ENCODE results near the gene LSM14B. TPM values are rescaled to one million over a fixed set of nuclear protein-coding genes. Genes with fewer than 3 reads are reported as not detected.
A peak's percentile ranks its signal among the peaks of the same experiment; 100 is the strongest.

LSM14B gene
- total and polyA plus RNA-seq, 11 donors, result 26.1 to 64.7 (median 54.6) TPM

GRCh38 chr20:62132421-62132820 is 10.1 kb downstream of the LSM14B start:
- no peak for TF ChIP-seq POLR2A (IDR thresholded peaks at IDR 0.05)
- no peak for TF ChIP-seq CTCF (IDR thresholded peaks at IDR 0.05)
- Histone ChIP-seq H3K27me3 (no peaks in the 10 kb centered on the region), H3K36me3 (peaks cover 0 to 100% (median 91%) of the 10 kb centered on the region in 9 donors), H3K4me1 (peaks cover 3 to 76% (median 48%) of the 10 kb centered on the region in 12 donors), H3K27ac (peak overlapping the region; percentile 51 to 92 (median 80)), H3K4me3 (peak overlapping the region in 2 of 12 donors; percentile 10 to 33), H3K9me3 (no peaks in the 10 kb centered on the region)
- intact Hi-C loops (cut with DNase I), result loop anchor here in 1 of 10 donors (5.0 kb wide), 1 partner anchor 110 kb away; no protein-coding TSS in a partner anchor
- DNase-seq (peak; percentile 50 to 72 (median 58)), ATAC-seq (peak in 2 of 4 donors; percentile 8 to 67)
- WGBS, 4 donors, result 70 to 77% (median 71%) methylated on average over 7 of the region's 7 CpGs

DNA sequence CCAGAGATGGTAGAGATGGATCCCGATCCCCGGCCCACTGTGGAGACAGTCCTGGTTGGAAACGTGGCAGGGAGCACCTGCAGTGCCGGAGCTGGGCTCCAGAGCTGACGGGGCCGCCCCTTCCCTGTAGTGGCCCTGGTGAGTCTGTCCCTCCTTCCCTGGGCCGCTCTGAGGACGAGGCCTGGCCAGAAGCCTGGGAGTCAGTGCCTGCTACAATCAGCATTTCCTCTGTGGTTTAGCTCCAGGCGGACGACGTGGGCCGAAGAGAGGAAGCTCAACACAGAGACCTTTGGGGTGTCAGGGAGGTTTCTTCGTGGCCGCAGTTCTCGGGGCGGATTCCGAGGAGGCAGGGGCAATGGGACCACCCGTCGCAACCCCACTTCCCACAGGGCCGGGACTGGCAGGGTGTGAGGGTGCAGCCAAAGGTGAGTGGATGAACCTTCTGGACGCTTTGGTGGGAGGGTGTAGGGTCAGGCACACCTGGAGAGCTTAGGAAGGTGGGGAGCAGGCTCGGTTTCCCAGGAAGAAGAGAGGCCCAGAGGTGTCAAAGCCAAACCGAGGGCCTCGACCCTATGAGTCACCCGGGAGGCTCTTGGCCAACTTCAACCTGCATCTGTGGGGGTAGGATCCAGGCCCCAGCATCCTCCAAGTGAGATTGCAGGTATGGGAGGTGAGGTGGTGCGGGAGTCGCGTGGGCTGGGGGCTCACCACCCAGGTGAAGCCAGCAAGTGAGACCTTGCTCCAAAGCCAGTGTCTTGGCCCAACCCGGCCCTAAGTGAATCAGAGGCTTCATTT is 11.0 kb downstream of the LSM14B start:
- TF ChIP-seq CTCF (IDR thresholded peaks at IDR 0.05) (no peak), POLR2A (IDR thresholded peaks at IDR 0.05) (no peak)
- Histone ChIP-seq H3K27me3 (no peaks in the 10 kb centered on the region), H3K36me3 (peaks cover 0 to 100% (median 91%) of the 10 kb centered on the region in 9 donors), H3K9me3 (no peaks in the 10 kb centered on the region), H3K27ac (peak overlapping the region; percentile 51 to 92 (median 80)), H3K4me1 (peaks cover 3 to 73% (median 46%) of the 10 kb centered on the region in 12 donors), H3K4me3 (peak overlapping the region in 2 of 12 donors; percentile 10 to 33)
- WGBS, 4 donors, result 58 to 72% (median 59%) methylated on average over 23 to 29 of the region's 29 CpGs
- ATAC-seq (peak in 3 of 4 donors; percentile 45 to 82 (median 68)), DNase-seq (peak; percentile 56 to 77 (median 69))
- intact Hi-C loops (cut with DNase I), result loop anchor here in 1 of 10 donors (5.0 kb wide), 1 partner anchor 111 kb away; no protein-coding TSS in a partner anchor

- Histone ChIP-seq H3K4me1 (peaks cover 3 to 67% (median 45%) of the 10 kb centered on the region in 12 donors), H3K36me3 (peaks cover 0 to 100% (median 91%) of the 10 kb centered on the region in 9 donors), H3K9me3 (no peaks in the 10 kb centered on the region), H3K4me3 (peak overlapping the region in 1 of 12 donors; percentile 33), H3K27me3 (no peaks in the 10 kb centered on the region), H3K27ac (peak overlapping the region in 10 of 12 donors; percentile 5 to 90 (median 74))
- 64 to 66% (median 66%) methylated on average over 11 to 12 of the region's 12 CpGs for WGBS, 4 donors
- intact Hi-C loops (cut with DNase I), result loop anchor here in 1 of 10 donors (5.0 kb wide), 1 partner anchor 112 kb away; no protein-coding TSS in a partner anchor
- peak in 1 of 5 donors; percentile 25 for DNase-seq
- TF ChIP-seq POLR2A (IDR thresholded peaks at IDR 0.05), result no peak
- peak in 7 of 12 donors; percentile 10 to 30 (median 24) for TF ChIP-seq CTCF (IDR thresholded peaks at IDR 0.05)
- ATAC-seq, result peak; percentile 27 to 45 (median 44)
Measured at GRCh38 chr20:62133864-62134263, 11.6 kb downstream of the LSM14B start.

DNA sequence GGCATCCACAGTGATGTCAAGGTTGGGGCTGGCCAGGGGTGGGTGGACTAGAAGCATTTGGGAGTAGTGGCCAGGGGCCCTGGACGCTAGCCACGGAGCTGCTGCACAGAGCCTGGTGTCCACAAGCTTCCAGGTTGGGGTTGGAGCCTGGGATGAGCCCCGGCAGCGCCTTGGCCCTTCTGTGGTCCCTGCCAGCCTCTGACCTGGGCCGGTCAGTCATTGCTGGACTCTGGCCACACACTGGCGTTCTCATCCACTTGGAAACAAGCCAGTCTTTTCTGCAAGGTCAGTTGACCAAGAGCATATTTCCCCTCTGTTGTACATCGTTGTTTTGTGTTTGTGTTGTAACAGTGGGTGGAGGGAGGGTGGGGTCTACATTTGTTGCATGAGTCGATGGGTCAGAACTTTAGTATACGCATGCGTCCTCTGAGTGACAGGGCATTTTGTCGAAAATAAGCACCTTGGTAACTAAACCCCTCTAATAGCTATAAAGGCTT is 12.5 kb downstream of the LSM14B start:
- ATAC-seq, result peak in 2 of 4 donors; percentile 2 to 17
- Histone ChIP-seq H3K4me3 (no peak overlapping the region), H3K27ac (peak overlapping the region in 8 of 12 donors; percentile 13 to 90 (median 55)), H3K9me3 (no peaks in the 10 kb centered on the region), H3K4me1 (peaks cover 3 to 58% (median 40%) of the 10 kb centered on the region in 12 donors), H3K27me3 (no peaks in the 10 kb centered on the region), H3K36me3 (peaks cover 0 to 100% (median 91%) of the 10 kb centered on the region in 9 donors)
- 49 to 64% (median 57%) methylated on average over 11 of the region's 11 CpGs for WGBS, 4 donors
- TF ChIP-seq CTCF (IDR thresholded peaks at IDR 0.05), result no peak
- intact Hi-C loops (cut with DNase I), result loop anchor here in 9 of 10 donors (5.0 kb wide), 5 partner anchors 72 to 122 kb away; no protein-coding TSS in a partner anchor
- DNase-seq, result no peak

All from heart left ventricle (tissue), 16 donors.